Measurements from ENCODE around the gene KRT74. TPM values are rescaled to one million over a fixed set of nuclear protein-coding genes. Genes with fewer than 3 reads are reported as not detected.

The KRT74 gene
- total and polyA plus RNA-seq, 9 donors: not detected

DNA sequence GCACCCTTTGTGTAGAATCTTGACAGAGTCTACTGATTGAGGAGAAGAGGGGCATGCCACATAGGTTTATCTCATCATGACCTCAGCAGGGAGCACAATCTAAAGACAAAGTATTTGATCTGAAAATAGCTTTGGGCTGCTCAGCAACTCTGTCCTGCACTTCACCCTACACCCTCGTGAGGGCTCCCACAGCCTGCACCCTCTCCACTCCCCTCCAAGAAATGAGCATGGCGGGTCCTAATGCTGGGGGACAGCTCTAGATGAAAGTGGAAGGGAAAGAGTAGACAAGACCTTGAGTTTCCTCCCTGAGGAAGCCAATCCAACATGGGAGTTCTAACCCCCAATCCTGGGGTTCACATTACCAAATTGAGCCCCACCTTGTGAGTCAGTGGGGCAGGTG lies 42.7 kb downstream of the KRT74 start:
- H3K27me3 ChIP-seq: no peaks in the 10 kb centered on the region
- TF ChIP-seq, protein P1, sequence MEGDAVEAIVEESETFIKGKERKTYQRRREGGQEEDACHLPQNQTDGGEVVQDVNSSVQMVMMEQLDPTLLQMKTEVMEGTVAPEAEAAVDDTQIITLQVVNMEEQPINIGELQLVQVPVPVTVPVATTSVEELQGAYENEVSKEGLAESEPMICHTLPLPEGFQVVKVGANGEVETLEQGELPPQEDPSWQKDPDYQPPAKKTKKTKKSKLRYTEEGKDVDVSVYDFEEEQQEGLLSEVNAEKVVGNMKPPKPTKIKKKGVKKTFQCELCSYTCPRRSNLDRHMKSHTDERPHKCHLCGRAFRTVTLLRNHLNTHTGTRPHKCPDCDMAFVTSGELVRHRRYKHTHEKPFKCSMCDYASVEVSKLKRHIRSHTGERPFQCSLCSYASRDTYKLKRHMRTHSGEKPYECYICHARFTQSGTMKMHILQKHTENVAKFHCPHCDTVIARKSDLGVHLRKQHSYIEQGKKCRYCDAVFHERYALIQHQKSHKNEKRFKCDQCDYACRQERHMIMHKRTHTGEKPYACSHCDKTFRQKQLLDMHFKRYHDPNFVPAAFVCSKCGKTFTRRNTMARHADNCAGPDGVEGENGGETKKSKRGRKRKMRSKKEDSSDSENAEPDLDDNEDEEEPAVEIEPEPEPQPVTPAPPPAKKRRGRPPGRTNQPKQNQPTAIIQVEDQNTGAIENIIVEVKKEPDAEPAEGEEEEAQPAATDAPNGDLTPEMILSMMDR (IDR thresholded peaks at IDR 0.05): no peak
- TF ChIP-seq POLR2A (IDR thresholded peaks at IDR 0.05) (no peak), EP300 (IDR thresholded peaks at IDR 0.05) (no peak)
- DNase-seq: no peak
- no peak overlapping the region for H3K4me3 ChIP-seq
- no peaks in the 10 kb centered on the region for H3K9me3 ChIP-seq
- intact Hi-C loops (cut with DNase I): no loop called here
- H3K4me1 ChIP-seq (ENCODE audit: insufficient read depth): no peaks in the 10 kb centered on the region
- no peaks in the 10 kb centered on the region for H3K36me3 ChIP-seq
- no peak overlapping the region for H3K27ac ChIP-seq
- WGBS, 3 donors: 73 to 85% (median 83%) methylated on average over 2 of the region's 2 CpGs

DNA sequence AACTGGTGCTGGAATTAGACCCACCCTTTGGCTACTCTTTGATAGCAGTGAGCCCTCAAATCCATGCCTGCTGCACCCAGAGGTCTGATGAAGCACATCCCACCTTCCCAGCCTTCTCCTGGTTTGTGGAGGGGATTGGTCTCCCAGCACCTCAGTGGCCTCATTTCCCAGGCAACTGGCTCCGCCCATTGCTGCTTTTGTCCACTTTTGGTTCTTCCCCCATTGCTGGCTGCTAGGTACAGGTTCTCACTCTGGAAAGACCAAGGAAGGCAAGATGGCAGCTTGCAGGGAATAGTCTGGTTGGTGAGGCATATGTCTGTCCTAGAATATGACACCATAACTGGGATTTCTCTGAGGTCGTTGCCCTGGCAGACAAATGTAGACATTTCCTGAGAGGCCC lies 43.3 kb downstream of the KRT74 start:
- H3K27ac ChIP-seq: no peak overlapping the region
- intact Hi-C loops (cut with DNase I): no loop called here
- no peaks in the 10 kb centered on the region for H3K4me1 ChIP-seq (ENCODE audit: insufficient read depth)
- no peaks in the 10 kb centered on the region for H3K9me3 ChIP-seq
- no peaks in the 10 kb centered on the region for H3K27me3 ChIP-seq
- DNase-seq: no peak
- no peak for TF ChIP-seq POLR2A (IDR thresholded peaks at IDR 0.05)
- TF ChIP-seq, protein P1 (IDR thresholded peaks at IDR 0.05): no peak
- WGBS, 3 donors: 62 to 80% (median 68%) methylated on average over 2 of the region's 2 CpGs
- no peaks in the 10 kb centered on the region for H3K36me3 ChIP-seq
- H3K4me3 ChIP-seq: no peak overlapping the region

DNA sequence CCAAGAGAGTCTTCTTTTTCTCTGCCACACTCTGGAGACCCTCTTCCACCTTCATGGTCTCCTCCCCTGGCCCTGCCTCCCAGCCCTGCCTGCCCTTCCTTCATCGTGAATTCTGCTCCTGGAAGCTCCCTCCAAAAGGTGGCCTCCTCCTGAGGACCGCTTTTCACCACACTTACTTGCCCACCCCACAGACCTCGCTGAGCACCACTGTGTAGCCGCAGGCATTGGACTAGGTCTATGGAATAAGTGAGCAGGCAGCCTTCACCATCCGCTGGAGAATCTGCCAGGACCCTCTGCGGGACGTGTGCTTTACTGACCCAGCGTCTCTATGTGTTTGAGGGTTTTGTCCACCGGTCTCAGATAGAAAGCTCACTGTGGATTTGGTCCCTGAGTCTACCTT lies 43.8 kb downstream of the KRT74 start:
- Histone ChIP-seq H3K9me3 (no peaks in the 10 kb centered on the region), H3K27me3 (no peaks in the 10 kb centered on the region), H3K27ac (no peak overlapping the region), H3K4me1 (ENCODE audit: insufficient read depth) (no peaks in the 10 kb centered on the region), H3K36me3 (no peaks in the 10 kb centered on the region), H3K4me3 (no peak overlapping the region)
- WGBS, 3 donors: 89 to 93% (median 91%) methylated on average over 9 of the region's 9 CpGs
- intact Hi-C loops (cut with DNase I): no loop called here
- DNase-seq: no peak
- no peak for TF ChIP-seq POLR2A (IDR thresholded peaks at IDR 0.05)
- TF ChIP-seq EP300 (IDR thresholded peaks at IDR 0.05): no peak
- TF ChIP-seq, protein P1 (IDR thresholded peaks at IDR 0.05): no peak

DNA sequence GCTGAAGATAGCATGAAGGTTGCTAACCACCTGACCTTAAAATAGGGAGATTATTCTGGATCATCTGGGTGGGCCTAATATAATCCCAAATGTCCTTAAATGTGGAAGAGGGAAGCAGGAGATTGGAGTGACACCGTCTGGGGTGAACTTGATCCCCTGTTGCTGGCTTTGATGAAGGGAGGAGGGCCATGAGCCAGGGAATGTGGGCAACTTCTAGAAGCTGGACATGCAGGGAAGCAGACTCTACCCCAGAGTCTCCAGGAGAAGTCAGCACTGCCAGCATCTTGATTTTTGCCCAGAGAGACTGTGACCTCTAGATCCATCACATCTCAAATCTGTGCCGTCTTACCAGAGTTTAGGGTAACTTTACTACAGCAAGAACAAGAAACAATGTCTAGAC lies 44.2 kb downstream of the KRT74 start:
- Histone ChIP-seq H3K27me3 (no peaks in the 10 kb centered on the region), H3K36me3 (no peaks in the 10 kb centered on the region), H3K9me3 (no peaks in the 10 kb centered on the region), H3K4me1 (ENCODE audit: insufficient read depth) (no peaks in the 10 kb centered on the region), H3K4me3 (no peak overlapping the region), H3K27ac (no peak overlapping the region)
- no peak for DNase-seq
- WGBS, 3 donors: 74 to 95% (median 91%) methylated on average over 2 of the region's 2 CpGs
- intact Hi-C loops (cut with DNase I): no loop called here
- no peak for TF ChIP-seq POLR2A (IDR thresholded peaks at IDR 0.05)

DNA sequence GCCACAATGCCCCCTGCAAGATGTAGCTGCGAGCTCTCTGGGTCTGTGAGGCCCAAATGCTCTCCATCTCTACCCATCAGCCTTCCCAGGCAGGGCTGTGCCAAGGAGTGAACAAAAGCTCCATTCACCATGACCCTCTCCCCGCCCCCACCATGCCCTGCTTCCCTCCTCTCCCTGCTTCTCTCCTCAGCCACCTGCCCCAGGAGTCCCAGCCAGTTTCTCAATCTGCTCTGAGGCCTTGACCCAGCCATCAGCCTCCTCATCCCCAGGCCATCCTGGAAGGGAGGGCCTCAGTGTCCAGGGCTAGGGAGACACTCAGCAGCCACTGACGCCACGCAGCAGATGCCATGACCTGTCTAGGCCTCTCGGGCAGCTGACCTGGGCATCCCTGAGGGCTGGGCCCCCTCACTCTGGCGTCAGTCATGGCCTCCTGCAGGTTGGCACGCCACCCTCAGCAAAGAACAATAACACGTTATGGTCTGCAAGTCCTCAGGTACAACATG lies 45.0 kb downstream of the KRT74 start:
- no peaks in the 10 kb centered on the region for H3K9me3 ChIP-seq
- H3K36me3 ChIP-seq: no peaks in the 10 kb centered on the region
- DNase-seq: no peak
- TF ChIP-seq POLR2A (IDR thresholded peaks at IDR 0.05) (no peak), EP300 (IDR thresholded peaks at IDR 0.05) (no peak)
- TF ChIP-seq, protein P1 (IDR thresholded peaks at IDR 0.05): no peak
- H3K4me3 ChIP-seq: no peak overlapping the region
- no peak overlapping the region for H3K27ac ChIP-seq
- intact Hi-C loops (cut with DNase I): no loop called here
- WGBS, 3 donors: 82 to 92% (median 84%) methylated on average over 8 of the region's 8 CpGs
- H3K4me1 ChIP-seq (ENCODE audit: insufficient read depth): no peaks in the 10 kb centered on the region
- H3K27me3 ChIP-seq: no peaks in the 10 kb centered on the region
